Daoy (cell line): Measurements from ENCODE around the gene HCAR3. TPM values are rescaled to one million over a fixed set of nuclear protein-coding genes. Genes with fewer than 3 reads are reported as not detected.
"Not testable (repeated sequence)": the region's sequence is repeated elsewhere in the genome, so short reads cannot be mapped to it uniquely, and the experiment has no call there.

Source experiments
- DNase-seq: peaks from one replicate; pipeline ENCODE4 v3.0.0-alpha.2; 2015; ENCODE audit warnings: low read depth
- total RNA-seq: library from RNA; depleted of rRNA; stranded (reverse); fragments of >200 nt; shearing (Covaris generic); gene quantifications from 2 replicates; pipeline ENCODE4 v1.2.3, GENCODE V29; 2014; rRNA removed

Gene HCAR3
- total RNA-seq, result not detected in 2 replicates

DNA sequence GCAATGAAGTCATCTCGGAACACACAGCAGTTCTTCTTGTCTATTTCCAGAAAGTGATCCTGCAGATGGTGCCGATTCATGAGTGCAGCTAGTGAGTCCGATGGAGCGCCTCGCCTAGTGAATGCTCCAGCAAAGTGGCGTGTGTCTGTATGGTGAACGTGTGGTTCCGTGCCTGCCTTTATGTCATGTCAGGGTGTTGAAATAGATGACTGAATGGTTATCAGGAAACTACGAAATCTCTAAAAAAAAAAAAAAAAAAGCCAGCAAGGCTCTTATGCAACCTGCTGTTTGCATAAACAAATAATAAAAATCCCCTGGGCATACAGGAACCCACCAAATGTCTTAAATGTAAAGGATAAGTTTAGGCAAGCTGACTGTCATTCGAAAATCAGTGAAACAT is at the start of gene HCAR3:
Gene HCAR3, minus strand, starts transcription at position 154 of the 400 bp plus-strand sequence. Its CDS starts 74 bp downstream, at position 80.
- DNase-seq, result not testable (repeated sequence)

DNA sequence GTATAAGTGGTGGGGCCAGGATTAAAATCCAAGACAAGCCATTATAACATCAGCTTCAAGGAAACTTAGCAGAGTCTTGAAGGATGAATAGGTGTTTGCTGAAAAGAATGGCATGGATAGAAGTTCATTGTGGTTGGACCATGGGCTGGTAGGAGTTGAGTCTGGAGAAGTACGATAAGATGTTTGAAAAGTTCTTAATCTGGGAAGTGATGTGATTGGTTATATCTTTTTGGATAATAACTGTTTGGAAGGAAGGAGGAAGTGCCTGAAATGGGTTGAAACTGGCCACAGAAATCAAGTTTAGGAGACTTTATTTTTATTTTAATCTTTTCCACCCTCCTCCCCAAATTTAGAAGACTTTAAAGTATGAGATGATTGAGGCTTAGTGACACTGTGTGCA is 41.0 kb upstream of the HCAR3 start:
- no peak for DNase-seq

DNA sequence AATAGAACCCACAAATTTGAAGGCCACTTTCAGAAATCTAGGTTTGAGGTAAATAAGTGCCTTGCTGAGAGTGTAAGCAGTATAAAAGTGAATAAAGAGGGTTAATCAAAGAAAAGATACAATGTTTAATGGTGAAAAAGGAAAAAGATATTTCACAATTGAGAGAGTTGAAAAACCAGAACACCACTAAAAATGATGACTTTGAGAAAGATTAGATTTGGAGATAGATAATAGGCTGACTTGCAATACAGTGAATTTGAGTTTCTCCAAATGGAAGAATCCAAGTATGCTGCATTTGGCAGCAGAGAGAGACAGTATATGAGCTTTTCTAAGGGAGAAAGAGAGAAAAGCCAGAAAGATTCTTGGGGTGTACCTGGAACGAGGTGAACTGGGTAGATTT is 38.2 kb upstream of the HCAR3 start:
- no peak for DNase-seq

GRCh38 chr12:122753319-122753650 is 36.7 kb upstream of the HCAR3 start:
- no peak for DNase-seq

GRCh38 chr12:122752464-122753318 is 36.1 kb upstream of the HCAR3 start, which contains the start of gene DENR:
Gene DENR, plus strand, starts transcription at chr12:122752824. Its CDS starts 878 bp downstream, at chr12:122753702.
- peak; percentile 99 for DNase-seq

DNA sequence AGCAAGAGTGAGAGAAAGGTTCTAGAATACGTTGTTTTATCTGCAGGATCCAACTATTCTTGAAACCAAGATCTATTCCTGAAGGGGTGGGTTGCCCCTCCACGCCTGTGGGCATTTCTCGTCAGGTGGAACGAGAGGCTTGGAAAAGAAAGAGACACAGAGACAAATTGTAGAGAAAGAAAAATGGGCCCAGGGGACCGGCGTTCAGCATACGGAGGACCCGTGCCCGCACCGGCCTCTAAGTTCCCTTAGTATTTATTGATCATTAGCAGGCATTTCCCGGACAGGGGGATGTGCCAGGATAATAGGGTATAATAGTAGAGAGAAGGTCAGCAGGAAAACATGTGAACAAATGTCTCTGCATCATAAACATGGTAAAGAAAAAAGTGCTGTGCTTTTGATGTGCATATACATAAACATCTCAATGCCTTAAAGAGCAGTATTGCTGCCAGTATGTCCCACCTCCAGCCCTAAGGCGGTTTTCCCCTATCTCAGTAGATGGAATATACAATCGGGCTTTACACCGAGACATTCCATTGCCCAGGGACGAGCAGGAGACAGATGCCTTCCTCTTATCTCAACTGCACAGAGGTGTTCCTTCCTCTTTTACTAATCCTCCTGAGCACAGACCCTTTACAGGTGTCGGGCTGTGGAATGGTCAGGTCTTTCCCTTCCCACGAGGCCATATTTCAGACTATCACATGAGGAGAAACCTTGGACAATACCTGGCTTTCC is 34.3 kb upstream of the HCAR3 start:
- DNase-seq, result not testable (repeated sequence)

- DNase-seq, result no peak
Measured at GRCh38 chr12:122749569-122750332, 33.1 kb upstream of the HCAR3 start.

DNA sequence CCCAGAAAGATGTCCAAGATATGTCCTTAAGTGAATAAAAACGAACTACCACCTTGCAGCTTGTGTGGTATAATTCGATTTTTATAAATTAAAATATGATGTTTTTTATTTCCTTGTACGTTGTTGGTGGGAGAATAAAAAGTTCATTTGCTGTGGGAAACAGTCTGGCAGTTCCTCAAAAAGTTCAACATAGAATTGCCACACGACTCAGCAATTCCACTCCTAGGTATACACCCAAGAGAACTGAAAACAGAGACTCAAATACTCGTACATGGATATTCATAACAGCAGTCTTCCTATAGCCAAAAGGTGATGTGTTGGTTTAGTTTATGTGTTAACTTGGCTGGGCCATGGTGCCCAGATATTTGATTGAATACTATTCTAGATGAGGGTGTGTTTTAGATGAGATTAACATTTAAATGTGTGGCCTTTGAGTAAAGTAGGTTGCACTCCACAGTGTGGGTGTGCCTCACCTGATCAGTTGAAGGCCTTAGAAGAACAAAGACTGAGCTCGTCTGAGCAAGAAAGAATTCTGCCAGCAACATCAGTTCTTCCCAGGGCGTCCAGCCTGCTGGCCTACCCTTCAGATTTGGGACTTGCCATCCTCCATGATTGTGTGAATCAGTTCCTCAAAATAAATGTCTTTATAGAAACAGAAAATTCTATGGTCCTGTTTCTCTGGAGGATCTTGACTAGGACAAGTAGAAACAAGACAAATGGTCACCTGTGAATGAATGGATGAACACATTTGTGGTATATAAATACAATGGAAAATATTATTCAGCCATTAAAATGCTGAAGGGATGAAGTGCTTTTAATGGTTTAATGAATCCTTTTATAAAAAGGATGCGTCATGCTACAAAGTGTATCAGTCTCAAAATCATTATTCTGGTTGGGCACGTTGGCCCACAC is 30.9 kb upstream of the HCAR3 start:
- no peak for DNase-seq

- no peak for DNase-seq
Measured at GRCh38 chr12:122743895-122744525, 27.4 kb upstream of the HCAR3 start.

DNA sequence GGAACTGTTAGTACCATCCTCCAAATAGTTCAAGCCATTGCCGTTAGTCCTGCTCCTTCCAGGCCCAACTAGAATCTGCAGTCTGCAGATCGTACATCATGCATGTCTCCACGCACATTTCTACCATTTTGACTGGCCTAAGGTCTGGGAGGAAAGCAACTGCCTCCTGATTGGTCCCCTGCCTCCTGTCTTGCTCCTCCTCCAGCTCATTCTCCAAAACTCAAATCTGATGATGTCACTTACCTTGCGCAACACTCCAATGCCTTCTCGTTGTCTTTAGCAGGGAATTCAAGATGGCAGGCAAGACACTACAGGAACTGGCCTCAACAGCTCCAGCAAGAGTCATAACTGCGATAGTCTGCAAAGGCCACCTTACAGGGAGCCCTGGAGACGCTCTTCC is 23.7 kb upstream of the HCAR3 start:
- DNase-seq, result no peak

DNA sequence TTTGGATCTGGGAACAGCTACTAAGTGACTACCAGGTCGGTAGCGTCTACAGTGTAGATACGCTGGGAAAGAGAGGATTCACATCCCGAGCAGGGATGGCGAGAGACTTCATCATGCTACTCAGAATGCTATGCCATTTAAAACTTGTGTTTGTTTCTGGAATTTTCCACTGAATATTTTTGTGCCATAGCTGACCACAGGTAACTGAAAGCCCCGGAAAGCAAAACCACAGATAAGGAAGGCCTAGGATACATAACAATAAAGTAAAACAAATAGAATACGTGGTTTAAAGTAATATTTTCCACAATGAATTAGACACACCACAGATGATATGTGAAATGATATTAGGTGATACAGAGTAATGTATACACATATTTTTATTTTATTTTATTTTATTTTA is 22.0 kb upstream of the HCAR3 start:
- DNase-seq, result no peak

- no peak for DNase-seq
Measured at GRCh38 chr12:122732611-122733010, 16.0 kb upstream of the HCAR3 start.

DNA sequence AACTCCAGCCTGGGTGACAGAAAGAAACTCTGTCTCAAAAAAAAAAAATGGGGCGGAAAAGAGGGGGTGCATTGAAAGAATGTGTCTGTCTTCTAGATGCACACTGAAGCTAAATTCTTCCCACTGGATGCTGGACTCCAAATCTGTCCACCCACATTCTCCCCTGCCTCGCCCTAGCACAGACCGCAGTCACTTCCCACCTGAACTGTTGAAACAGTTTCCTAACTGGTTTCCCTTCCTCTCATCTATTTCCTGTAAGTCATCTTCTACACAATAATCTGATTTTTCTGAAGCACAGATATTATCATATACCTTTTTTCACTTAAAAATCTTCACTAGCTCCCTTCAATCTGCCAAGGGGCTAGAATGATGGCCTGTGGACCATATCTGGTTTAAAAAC is 15.6 kb upstream of the HCAR3 start:
- no peak for DNase-seq

- DNase-seq, result peak; percentile 35
Measured at GRCh38 chr12:122730215-122731014, 13.8 kb upstream of the HCAR3 start, which contains the start of gene HCAR1. Gene HCAR1, minus strand, starts transcription at chr12:122730844. Its CDS starts 505 bp downstream, at chr12:122730339.

DNA sequence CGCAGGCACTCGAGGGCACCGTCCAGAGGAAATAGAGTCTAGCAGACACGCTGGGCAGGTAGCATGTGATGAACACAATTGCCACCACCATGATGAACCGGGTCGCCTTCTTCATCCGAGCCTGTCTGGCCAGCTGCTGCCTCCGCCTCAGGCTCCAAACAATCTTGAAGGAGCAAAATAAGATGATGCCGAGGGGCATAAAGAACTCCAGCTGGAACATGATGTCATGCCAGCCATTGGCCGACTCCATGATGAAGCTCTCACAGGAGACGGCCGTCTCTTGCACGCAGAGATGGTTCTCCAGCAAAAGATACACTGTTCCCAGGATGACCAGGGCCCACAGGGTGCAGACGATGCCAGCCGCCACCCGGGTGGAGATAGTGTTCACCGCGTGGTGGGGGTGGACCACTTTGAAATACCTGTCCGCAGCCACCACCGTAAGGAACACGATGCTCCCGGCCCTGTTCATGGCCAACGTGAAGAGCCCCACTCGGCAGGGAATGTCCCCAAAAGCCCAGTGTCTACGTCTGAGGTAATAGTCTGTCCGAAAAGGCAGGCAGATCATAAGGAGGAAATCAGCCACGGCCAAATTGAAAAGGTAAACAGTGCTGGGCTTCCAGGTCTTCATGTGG is 13.1 kb upstream of the HCAR3 start:
- no peak for DNase-seq

DNA sequence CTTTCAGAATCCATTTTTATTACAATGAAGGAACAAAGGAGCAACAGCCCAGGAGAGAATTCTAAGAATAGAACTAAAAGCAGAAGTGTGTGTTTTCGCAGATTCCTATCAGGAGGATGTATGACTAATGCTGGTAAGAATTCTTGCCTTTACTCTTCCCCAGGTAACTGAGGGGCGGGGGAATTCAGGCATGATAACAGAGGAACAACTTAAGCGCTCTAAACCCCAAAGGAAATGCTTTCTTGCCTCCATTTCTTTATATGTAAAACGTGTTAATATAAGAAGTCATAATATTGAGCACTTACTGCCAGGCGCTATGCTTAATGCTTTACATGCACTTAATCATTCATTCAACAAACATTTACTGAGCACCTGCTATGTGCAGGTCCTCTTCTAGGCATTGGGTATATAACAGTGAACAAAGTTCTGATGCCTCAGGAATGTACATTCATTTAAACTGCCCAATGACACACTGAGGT is 9.5 kb upstream of the HCAR3 start:
- peak; percentile 37 for DNase-seq

DNA sequence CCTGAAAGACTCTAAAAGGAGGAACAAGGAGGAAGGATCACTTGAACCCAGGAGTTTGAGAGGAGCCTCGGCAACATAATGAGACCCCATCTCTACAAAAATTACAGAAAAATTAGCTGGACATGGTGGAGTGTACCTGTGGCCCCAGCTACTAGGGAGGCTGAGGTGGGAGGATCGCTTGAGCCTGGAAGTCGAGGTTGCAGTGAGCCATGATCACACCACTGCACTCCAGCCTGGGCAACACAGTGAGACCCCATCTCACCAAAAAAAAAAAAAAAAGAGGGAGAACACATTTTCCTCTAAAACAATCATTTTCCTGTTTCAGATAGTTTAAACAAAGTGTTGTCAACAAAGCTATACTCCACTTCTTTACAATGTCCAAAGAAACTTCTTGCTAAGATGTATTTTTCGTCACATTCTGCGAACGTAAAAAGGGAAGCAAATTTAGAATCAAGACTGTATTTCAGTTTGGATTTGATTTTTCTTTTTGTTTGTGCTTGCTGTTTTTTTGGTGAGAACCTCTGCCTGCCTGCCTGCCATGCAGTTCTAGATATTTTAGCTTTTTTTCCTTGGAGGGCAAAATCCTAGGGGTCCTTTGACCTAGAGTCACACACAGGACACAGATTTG is 9.0 kb upstream of the HCAR3 start:
- DNase-seq, result no peak

GRCh38 chr12:122724641-122725243 is 8.1 kb upstream of the HCAR3 start:
- DNase-seq, result no peak
